ENCODE data around the gene RAD23B. TPM values are rescaled to one million over a fixed set of nuclear protein-coding genes. Genes with fewer than 3 reads are reported as not detected.

The RAD23B gene
- polyA plus RNA-seq, 3 donors = 129 to 135 (median 130) TPM

DNA sequence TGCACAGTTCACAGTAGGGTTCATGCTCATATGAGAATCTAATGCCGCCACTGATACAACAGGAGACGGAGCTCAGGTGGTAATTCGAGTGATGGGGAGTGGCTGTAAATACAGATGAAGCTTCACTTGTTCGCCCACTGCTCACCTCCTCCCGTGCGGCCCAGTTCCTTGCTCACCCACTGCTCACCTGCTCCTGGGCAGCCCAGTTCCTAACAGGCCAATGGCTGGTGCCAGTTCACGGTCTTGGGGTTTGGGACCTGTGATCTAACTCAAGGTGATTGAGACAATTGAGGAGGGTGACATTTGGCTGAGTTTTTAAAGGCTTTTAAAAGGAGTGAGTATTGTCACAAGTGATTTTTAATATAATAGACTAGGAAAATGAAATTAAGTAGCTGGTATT lies 45.4 kb downstream of the RAD23B start:
- no peak for DNase-seq

DNA sequence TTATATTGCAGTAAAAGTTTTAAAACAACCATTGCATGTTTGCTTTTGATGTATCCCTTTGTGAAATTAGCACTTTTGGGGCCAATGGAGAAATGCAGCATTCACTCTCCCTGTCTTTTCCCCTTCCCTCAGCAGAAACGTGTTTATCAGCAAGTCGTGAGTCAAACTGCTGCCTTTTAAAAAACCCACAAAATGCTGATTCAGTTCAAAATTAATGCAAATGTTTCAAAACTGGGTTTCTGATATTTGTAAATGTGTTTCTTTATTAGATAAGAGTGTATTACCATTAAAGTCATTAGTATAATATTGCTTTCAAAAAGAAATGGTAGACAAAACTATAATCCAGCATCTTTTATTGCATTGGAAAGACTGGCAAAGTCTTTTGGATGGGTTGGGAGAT lies 47.3 kb downstream of the RAD23B start:
- DNase-seq = no peak

DNA sequence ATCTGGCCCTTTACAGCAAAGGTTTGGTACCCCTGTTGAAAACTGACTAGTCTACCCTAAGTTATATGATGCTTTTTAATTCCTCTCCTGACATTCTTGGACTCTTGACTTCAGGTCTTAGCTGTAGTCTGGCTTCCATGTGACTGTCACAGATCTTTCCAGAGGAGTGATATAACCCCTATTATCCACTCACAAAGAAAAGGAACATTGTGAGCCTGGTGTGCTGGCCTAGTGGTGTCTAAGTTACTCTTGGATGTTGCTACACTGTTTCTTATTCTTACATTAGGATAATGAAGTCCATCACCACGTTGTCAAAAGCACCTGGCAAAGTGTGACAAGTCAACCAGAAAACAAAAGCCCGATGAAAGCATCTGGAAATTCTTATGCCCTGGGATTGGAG lies 49.8 kb downstream of the RAD23B start:
- DNase-seq = no peak

GRCh38 chr9:107333363-107333762 lies 50.3 kb downstream of the RAD23B start:
- no peak for DNase-seq

DNA sequence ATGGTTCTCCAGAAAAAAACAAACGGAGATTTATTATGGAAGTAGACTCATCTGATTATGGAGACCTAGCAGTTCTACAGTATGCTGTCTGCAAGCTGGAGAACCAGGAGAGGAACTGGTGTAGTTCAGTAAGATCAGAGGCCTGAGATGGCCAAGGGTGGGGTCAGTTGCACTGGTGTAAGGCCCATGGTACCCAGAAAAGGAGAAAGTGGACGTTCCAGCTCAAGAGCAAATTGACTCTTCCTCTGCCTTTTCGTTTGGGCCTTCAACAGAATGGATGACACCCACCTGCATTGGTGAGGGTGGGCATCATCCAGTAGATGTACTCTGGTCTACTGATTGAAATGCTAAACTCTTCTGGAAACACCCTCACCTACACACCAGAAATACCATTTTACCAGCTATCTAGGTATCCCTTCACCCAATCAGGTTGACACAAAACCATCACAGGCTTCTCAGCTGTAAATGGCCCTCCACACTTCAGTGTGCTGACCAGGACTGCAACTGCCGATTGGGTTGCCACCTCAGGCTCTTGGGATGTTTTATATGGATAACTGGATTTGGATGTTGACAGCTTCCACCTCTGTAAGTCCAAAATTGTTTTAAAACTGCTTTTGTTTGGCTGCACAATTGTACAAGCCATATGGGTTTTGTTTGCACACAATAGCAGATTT lies 51.2 kb downstream of the RAD23B start:
- no peak for DNase-seq

GRCh38 chr9:107335331-107335730 lies 52.3 kb downstream of the RAD23B start:
- DNase-seq = no peak

GRCh38 chr9:107336718-107337360 lies 53.8 kb downstream of the RAD23B start:
- DNase-seq = no peak

DNA sequence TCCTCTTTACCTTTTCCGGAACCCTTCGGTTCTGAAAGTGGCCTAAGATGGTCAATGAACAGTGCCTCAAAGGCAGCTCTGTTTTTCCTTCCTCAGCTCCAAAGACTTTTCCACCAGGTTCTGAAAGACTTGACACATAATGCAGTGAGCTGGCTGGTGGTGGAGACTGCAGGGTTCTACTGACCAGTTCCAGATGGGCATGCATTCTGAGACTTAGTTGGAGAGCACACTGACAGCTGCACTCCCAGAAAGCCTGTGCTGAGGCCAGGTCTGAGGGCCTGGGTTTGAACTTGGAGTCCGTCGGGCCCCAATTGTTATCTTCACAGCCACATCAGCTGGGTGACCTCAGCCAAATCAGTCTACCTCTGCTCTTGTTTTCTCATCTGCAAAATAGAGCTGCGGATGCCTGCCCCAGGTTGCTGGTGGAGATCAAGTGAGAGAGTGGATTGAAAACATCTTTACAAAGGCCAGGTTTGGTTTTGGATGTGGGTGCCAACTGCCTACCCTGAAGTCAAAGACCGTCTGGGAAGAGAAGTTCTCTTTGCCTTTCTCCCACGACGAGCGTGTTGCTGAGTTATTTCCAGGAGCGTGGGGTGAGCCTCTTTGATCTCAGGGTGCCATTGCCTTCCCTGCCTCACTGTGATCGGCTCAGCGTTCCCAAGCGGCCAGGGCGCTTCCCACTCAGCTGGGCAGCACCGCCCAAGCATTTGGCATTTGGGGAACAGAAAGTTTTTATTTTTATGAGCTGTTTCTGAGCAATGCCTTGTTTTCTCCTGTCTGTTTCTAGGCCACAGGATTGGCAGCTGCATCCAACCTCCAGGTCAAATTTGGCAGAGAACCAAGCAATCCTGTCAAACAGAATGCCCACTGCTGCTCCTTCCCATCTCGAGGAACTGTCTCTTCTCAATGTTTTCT lies 54.9 kb downstream of the RAD23B start:
- no peak for DNase-seq

DNA sequence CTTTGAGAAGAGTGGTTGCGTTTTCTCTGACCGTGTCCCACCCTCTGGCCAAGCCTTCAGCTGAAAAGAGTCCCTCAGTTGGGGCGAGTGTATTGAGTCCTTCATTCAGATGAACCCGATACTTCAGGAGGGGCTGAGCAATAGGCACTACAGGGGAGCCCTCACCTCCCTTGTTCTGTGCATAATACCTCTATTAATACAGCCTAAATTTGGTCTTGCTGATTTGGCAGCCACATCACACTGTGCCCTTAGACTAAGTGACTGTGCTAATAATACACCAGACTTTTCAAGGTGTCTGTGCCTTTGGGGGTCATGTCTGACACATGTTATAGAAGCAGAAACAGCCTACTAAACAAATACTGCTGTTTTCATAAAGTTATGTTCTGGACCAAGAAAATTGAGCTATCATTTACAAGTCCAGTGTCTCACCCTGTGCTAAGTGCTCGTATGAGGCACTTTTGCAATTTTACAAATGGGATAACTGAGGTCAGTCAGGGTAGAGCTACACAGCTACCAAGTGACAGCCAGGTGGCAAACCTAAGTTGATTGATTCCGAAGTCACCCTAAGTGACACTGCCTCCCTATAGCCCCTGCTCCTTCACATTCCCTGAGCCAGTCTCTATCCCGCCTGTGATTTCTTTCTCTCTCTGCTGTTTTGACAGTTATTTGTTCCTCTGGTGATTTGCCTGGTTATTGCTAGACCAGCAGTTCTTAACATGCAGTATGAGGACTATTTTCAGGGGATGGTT lies 56.0 kb downstream of the RAD23B start:
- DNase-seq = no peak

GRCh38 chr9:107340920-107341632 lies 58.0 kb downstream of the RAD23B start:
- DNase-seq = peak; percentile 31

GRCh38 chr9:107342476-107343161 lies 59.5 kb downstream of the RAD23B start:
- no peak for DNase-seq

DNA sequence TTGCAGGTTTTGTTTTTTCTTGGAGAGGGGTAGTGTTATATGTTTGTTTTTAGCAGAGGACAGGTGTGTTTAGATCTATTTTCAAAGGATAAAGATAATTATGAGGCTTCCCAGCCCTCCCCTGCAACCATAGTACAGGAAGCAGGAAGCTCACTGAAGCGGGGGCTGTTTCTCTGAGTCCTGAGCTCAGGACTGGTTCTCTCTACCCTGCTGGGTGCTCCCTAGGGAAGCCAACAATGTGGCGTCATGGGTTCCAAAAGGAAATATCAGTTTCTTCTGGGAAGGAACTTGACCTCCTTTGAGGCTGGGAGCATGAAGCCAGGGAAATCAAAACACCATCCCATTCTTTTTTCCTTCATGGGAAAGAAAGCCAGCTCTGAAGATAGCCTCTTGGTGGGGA lies 62.2 kb downstream of the RAD23B start:
- DNase-seq = no peak

DNA sequence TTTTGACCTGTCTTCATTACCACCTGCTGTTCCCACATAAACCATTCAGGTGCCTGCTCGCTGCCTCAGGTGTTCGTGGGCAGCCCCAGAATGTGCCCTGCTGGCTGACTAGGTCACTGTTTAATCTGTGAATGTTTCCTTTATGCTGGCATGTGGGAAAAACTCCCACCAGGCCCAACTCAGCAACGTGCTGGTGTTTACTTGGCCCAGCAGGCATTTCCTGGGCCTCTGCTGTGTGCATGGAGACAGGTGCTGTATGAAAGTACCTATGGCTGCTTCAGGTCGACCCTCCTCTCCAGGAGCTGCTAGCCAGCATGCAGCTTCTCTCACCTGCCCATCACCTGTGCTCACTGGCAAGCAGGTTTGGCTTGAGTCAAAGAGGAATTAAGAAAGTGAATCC lies 65.8 kb downstream of the RAD23B start:
- DNase-seq = no peak

DNA sequence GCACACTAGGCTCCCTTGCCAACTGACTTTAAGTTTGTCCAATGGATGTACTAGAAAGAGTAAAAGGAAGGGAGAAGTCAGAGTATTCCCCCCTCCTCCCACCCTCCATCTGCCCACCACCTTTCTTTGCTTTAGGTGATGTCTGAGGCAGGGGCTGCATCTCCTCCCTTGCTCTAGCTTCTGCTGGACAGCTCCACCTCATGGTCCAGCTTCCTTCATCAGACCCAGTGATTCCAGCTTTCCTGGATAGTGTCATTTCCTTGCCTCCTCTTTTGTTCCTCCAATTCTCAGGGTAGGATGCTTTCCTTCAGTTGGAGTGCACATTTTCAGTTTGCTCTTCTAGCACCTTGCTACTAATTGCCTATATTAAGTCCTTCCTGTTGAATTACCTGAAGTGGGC lies 67.4 kb downstream of the RAD23B start:
- no peak for DNase-seq

GRCh38 chr9:107351382-107352045 lies 68.4 kb downstream of the RAD23B start:
- DNase-seq = no peak

DNA sequence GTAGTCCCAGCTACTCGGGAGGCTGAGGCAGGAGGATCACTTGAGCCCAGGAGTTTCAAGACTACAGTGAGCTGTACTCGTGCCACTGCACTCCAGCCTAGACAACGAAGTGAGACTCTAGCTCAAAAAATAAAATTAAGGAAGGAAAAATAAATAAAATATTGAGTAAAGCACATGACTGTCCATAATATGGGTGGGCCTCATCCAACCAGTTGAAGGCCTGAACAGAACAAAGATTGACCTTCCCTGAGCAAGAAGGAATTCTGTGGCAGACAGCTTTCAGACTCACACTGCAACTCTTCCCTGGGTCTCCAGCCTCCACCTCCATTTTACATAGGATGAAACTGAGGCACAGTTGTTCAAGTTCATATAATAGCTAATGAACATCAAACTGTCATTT lies 72.3 kb downstream of the RAD23B start:
- DNase-seq = no peak

DNA sequence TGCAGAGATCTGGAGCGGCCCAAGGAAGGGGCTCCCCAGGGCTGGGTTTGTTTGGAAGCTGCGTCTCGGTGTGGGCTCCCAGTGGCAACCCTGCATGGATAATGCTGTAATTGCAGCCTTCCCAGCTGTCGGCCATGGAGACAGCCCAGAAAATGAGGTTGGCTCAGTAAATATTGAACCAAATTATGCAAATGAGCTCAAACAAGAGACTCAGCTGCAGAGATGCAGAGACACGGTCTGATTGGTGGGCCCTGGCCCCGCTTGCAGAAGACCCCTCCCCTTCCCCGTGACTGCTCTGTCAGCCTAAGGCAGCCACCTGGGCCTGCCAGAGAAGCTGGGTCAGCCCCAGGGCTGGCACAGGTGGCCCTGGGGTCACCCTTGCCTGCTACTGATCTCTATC lies 75.9 kb downstream of the RAD23B start:
- DNase-seq = no peak

- no peak for DNase-seq
Measured at GRCh38 chr9:107360098-107360497, 77.0 kb downstream of the RAD23B start.

- no peak for DNase-seq
Measured at GRCh38 chr9:107361816-107362215, 78.7 kb downstream of the RAD23B start.

DNA sequence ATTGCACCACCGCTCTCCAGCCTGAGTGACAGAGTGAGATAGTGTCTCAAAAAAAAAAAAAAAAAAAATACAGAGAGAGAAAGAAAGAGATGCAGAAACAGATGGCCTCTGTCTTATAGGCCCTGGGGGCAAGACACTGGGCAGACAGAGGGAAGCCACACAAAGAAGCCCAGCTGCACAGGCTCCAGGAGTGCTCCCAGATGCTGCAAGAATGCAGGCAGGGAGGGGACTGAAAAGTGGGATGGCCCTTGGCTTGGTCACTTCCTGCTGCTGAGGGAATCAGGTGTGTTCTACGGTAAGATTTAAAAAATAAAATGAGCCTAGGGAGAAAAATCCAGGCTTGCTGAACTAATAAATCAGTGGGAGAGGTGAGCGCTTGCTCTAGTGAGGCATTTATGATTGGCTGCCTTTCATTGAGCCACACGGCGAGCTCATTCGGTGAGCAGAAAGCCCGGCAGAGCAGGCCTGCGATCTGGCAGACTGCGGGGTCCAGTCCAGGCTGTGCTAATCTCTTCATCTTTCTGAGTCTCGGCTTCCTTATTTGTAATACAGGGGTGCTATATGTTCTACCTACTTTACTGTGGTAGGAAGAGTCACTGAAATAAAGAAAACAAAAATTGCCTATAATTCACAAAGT lies 80.6 kb downstream of the RAD23B start:
- DNase-seq = peak; percentile 14
